ENCODE measurements around the gene ABCC11. TPM values are rescaled to one million over a fixed set of nuclear protein-coding genes. Genes with fewer than 3 reads are reported as not detected.

Gene ABCC11
- total RNA-seq, 2 donors from 2014 or later: 0.50 TPM; not detected in 1

Other genes starting within 250 kb of the ABCC11 start
- not detected for gene ABCC12, start 91.5 kb downstream of the ABCC11 start, total RNA-seq
- gene LONP2, start 3.2 kb downstream of the ABCC11 start, total RNA-seq: 10 to 100 TPM; 39.0 to 53.5 TPM
- 10 to 100 TPM; 15.9 to 18.6 TPM for gene SIAH1, start 137.9 kb upstream of the ABCC11 start, total RNA-seq